Erythroblast (primary cell): ENCODE data around the gene COBL.

Experiments
- DNase-seq, 2 experiments: peaks; one replicate each; lab custom pipeline; 2025; lab: John Stamatoyannopoulos, UW
- GATA1 ChIP-seq: IDR thresholded peaks from 2 replicates; pipeline ENCODE4 v1.6.1; 2011; ENCODE audit warnings: low read depth, mild to moderate bottlenecking, control low read depth, low read length, moderate library complexity
- POLR2A ChIP-seq: IDR thresholded peaks from 2 replicates; pipeline ENCODE4 v1.6.1; 2011; ENCODE audit warnings: mild to moderate bottlenecking, low read length

The COBL gene

GRCh38 chr7:51289623-51290303, 26.8 kb downstream of the COBL start:
- no peak for TF ChIP-seq GATA1
- TF ChIP-seq POLR2A: no peak
- DNase-seq: no peak

- no peak for DNase-seq
- TF ChIP-seq POLR2A: no peak
- TF ChIP-seq GATA1: no peak
Measured at GRCh38 chr7:51288896-51289622, 27.6 kb downstream of the COBL start.

GRCh38 chr7:51286401-51286800, 30.2 kb downstream of the COBL start:
- TF ChIP-seq POLR2A: no peak
- no peak for TF ChIP-seq GATA1
- DNase-seq: no peak

DNA sequence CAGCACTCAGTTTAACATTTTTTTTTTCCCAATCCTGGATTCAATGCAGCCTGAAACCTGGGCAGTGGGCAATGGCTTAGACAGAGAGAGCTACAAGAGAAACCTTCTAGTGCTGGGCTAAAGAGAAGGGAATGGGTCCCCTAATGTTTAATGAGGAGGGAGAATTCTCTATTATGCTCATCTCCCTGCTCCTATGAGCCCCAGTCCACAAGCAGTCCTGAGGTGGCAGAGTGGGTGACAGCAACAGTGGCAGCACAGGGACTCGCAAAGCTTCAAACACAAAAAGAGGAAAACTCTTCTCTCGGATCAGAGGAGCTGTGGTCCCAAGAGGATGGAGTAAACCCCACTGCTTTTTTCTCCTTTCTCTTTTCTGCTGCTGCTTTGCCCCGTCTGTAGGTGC, 36.5 kb downstream of the COBL start:
- TF ChIP-seq POLR2A (no peak), GATA1 (no peak)
- DNase-seq: no peak

GRCh38 chr7:51279391-51280023, 37.1 kb downstream of the COBL start:
- TF ChIP-seq GATA1 (no peak), POLR2A (no peak)
- no peak for DNase-seq

DNA sequence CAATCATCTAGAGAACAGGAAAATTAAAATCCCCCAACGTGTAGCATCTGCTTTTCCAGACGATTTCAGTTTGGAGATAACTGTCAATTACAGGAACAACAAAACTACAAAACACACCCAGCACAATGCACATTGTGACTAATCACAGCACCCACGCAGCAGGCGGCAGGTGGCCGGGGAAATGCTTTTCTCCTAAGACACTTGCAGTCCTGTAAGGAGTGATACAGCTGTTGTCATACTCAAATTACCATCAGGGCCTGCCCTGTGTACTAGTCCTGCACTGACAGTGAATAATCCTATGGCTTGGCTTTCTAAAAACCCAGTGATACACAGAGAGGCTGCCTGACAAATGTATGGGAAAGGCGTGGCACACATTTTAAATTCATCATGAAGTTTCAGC, 37.8 kb downstream of the COBL start:
- no peak for DNase-seq

DNA sequence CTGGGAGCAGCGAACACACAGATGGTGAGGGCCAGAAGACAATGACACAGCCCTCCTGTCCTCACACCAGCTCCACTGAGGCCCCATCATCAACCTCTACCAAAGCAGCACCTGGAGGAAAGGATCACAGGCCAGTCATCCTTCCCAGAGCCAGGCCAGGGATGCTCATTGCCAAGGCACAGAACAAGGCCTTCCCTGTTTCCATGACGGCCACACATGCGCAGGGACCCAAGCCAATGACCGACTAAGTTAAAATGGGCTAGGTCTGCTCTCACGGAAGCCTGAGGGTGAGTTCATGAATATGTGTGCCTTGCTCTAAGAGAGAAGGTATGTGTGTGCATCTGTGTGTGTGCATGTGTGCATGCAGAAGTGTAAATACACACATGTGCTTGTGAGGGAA, 39.6 kb downstream of the COBL start:
- no peak for DNase-seq
- no peak for TF ChIP-seq POLR2A
- no peak for TF ChIP-seq GATA1

More for the DNA sequence above, 37.8 kb downstream of the COBL start:
- no peak for TF ChIP-seq POLR2A
- TF ChIP-seq GATA1: no peak

- TF ChIP-seq GATA1: no peak
- TF ChIP-seq POLR2A: no peak
Measured at GRCh38 chr7:51276091-51276605, 40.5 kb downstream of the COBL start.

DNA sequence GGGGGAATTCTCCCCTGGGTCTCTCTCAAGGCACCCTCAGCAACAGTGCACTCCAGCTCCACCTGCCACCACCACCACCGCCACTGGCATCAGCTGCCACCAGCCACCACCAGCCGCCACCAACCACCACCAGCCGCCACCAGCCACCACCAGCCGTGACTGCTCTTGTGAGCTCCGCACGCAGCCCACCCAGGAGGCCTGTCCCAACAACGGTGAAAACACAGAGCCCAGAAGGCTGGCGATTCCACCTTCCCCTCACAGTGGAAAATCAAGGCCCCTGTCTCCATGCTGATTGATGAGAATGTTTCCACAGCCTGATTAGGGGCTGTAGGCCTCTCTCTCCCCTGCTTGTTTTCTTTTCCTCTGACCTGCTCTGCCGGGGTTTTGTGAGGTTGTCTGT, 41.1 kb downstream of the COBL start:
- TF ChIP-seq POLR2A (no peak), GATA1 (no peak)
- DNase-seq: no peak

More at GRCh38 chr7:51276091-51276605, 40.5 kb downstream of the COBL start:
- DNase-seq: no peak

GRCh38 chr7:51274955-51275354, 41.7 kb downstream of the COBL start:
- no peak for DNase-seq
- TF ChIP-seq POLR2A: no peak
- TF ChIP-seq GATA1: no peak

- DNase-seq: no peak
- TF ChIP-seq POLR2A (no peak), GATA1 (no peak)
Measured at GRCh38 chr7:51274001-51274400, 42.6 kb downstream of the COBL start.

GRCh38 chr7:51273360-51273759, 43.2 kb downstream of the COBL start:
- TF ChIP-seq GATA1 (no peak), POLR2A (no peak)
- no peak for DNase-seq

- no peak for TF ChIP-seq GATA1
- no peak for TF ChIP-seq POLR2A
- no peak for DNase-seq
Measured at GRCh38 chr7:51270965-51271364, 45.6 kb downstream of the COBL start.

GRCh38 chr7:51269911-51270310, 46.7 kb downstream of the COBL start:
- TF ChIP-seq POLR2A: no peak
- TF ChIP-seq GATA1: no peak
- no peak for DNase-seq
